ENCODE measurements around the gene PADI4. TPM values are rescaled to one million over a fixed set of nuclear protein-coding genes. Genes with fewer than 3 reads are reported as not detected.

The PADI4 gene
- total and polyA plus RNA-seq, 2 of the 4 experiments (the other 2 are of a cell fraction) = not detected

DNA sequence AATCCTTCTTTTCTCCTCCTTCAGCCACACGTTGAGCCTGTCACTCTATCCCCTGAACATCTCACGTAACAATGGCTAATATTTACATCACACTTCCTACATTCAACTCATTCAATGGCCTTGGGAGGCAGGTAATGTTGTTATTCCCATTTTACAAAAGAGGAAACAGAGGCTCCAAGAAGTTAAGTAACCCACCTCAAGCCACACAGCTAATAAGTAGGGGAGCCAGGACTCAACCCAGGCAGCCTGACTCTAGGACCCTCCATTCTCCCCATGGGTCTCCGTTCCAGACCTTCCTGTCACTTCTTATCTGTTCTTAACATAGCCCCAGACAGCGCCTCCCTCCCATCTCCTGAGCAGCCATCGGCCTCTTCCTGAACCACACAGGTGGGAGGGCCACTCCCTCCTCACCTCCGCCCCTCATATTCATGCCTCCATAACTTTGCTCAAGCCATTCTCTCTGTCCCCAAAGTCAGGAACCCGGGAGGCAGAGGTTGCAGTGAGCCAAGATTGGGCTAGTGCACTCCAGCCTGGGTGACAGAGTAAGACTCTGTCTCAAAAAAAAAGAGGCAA is 2.2 kb downstream of the PADI4 start:
- Histone ChIP-seq H2AK5ac (ENCODE audit: low read depth, low read length) (no peak overlapping the region), H3K4me1 (ENCODE audit: control insufficient read depth, insufficient read depth, low read length) (no peaks in the 10 kb centered on the region), H2BK5ac (ENCODE audit: low read depth, low read length, poor library complexity, severe bottlenecking) (no peak overlapping the region), H3K79me1 (ENCODE audit: low read depth in 1 of 2, low read length in 2 of 2) (no peaks in the 10 kb centered on the region), H3K23ac (ENCODE audit: low read depth, low read length) (no peak overlapping the region), H3K18ac (ENCODE audit: low read depth, low read length) (no peak overlapping the region), H3K4ac (ENCODE audit: low read depth, low read length) (no peak overlapping the region), H3K4me3 (ENCODE audit: insufficient read depth, low read depth, low read length) (no peak overlapping the region), H2BK120ac (ENCODE audit: low read depth, low read length) (no peak overlapping the region), H2BK15ac (ENCODE audit: low read depth, low read length) (no peak overlapping the region), H3K27ac (ENCODE audit: insufficient read depth, low read length) (no peak overlapping the region), H4K5ac (ENCODE audit: low read depth, low read length) (no peak overlapping the region), H2BK20ac (ENCODE audit: low read depth, low read length) (no peak overlapping the region), H3K27me3 (ENCODE audit: control insufficient read depth, insufficient read depth, low read length) (peaks cover 45% of the 10 kb centered on the region), H2AK9ac (replicated peaks; ENCODE audit: low read depth, low read length, poor library complexity) (no peak overlapping the region), H3K9ac (ENCODE audit: low read depth, low read length) (no peak overlapping the region), H3K9me1 (ENCODE audit: insufficient read depth, low read length) (no peaks in the 10 kb centered on the region), H3K14ac (replicated peaks; ENCODE audit: low read depth, low read length) (no peak overlapping the region), H4K20me1 (ENCODE audit: insufficient read depth, low read length) (no peaks in the 10 kb centered on the region), H4K91ac (ENCODE audit: insufficient read depth, low read depth, low read length) (no peak overlapping the region), H3K36me3 (ENCODE audit: control insufficient read depth, insufficient read depth, low read length) (no peaks in the 10 kb centered on the region), H3K4me2 (ENCODE audit: low read depth, low read length) (no peak overlapping the region), H3K9me3 (ENCODE audit: control insufficient read depth, insufficient read depth, low read length) (no peaks in the 10 kb centered on the region), H4K8ac (ENCODE audit: low read depth in 2 of 2, low read length in 2 of 2) (no peak overlapping the region), H2AFZ (replicated peaks; ENCODE audit: low read length, poor library complexity) (no peak overlapping the region), H3K56ac (ENCODE audit: extremely low read depth, insufficient read depth, low read length) (no peak overlapping the region)
- ChIA-PET POLR2A (ENCODE audit: unreplicated experiment) (no interaction called here), CTCF (no interaction called here)
- WGBS, 2 experiments (ENCODE audit: extremely low coverage in 2 of 2, insufficient read length in 1 of 2) = 66% methylated on average over 3 of the region's 7 CpGs; no CpG with 5 or more reads in 1 of the 2 experiments
- dilution Hi-C loops (cut with HindIII; ENCODE audit: low sequenced_read_pairs, unreplicated experiment) (no loop called here), intact Hi-C loops (cut with micrococcal nuclease) (no loop called here), in situ Hi-C loops (cut with MboI; ENCODE audit: low sequenced_read_pairs) (no loop called here)
- ATAC-seq (ENCODE audit: low read depth) (no peak), DNase-seq (no peak)
- TF ChIP-seq RFX5 (IDR thresholded peaks at IDR 0.05; ENCODE audit: low read depth, low read length) = no peak
- TF ChIP-seq CHD1 (IDR thresholded peaks at IDR 0.05; ENCODE audit: low read depth, low read length) = no peak
- TF ChIP-seq, protein P1, sequence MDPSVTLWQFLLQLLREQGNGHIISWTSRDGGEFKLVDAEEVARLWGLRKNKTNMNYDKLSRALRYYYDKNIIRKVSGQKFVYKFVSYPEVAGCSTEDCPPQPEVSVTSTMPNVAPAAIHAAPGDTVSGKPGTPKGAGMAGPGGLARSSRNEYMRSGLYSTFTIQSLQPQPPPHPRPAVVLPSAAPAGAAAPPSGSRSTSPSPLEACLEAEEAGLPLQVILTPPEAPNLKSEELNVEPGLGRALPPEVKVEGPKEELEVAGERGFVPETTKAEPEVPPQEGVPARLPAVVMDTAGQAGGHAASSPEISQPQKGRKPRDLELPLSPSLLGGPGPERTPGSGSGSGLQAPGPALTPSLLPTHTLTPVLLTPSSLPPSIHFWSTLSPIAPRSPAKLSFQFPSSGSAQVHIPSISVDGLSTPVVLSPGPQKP (IDR thresholded peaks at IDR 0.05; ENCODE audit: borderline replicate concordance, low read depth, low read length) = no peak
- TF ChIP-seq POLR2A (IDR thresholded peaks at IDR 0.05; ENCODE audit: low read depth, low read length) = no peak
- no peak for TF ChIP-seq CEBPB (IDR thresholded peaks at IDR 0.05; ENCODE audit: low read depth, low read length)
- no peak for TF ChIP-seq SMC3 (IDR thresholded peaks at IDR 0.05; ENCODE audit: low read depth, low read length)
- BruUV-seq (replicated peaks) = no TSS peak

Measured in IMR-90 (cell line).